ENCODE results near the gene ROBO2.

ROBO2 gene

DNA sequence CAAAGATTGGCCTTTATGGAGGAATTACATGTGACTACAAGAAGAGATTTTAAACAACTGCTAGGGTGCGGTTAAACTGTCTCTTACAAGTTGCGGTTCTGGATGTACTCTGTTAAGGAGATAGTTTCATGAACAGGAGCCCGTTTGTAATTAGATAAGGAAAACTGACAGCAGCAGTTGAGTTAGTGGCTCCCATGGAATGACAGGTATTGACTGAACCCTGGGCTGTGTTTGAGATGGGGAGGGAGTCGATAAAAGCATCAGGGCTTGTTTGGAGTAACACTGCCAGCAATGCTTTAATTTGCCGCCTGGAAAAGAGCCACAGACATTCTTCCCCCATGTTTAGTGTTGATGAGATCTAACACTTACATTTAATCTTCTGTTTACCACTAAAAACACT lies 139.9 kb downstream of the ROBO2 start:
- TF ChIP-seq GABPA (IDR thresholded peaks at IDR 0.05; ENCODE audit: low read depth) (no peak), POLR2AphosphoS5 (IDR thresholded peaks at IDR 0.05; ENCODE audit: low read depth) (no peak), SPI1 (IDR thresholded peaks at IDR 0.05; ENCODE audit: borderline replicate concordance, low read depth) (no peak), CTCF (IDR thresholded peaks at IDR 0.05; ENCODE audit: insufficient read depth, low read length) (no peak)
- TF ChIP-seq, protein P1, sequence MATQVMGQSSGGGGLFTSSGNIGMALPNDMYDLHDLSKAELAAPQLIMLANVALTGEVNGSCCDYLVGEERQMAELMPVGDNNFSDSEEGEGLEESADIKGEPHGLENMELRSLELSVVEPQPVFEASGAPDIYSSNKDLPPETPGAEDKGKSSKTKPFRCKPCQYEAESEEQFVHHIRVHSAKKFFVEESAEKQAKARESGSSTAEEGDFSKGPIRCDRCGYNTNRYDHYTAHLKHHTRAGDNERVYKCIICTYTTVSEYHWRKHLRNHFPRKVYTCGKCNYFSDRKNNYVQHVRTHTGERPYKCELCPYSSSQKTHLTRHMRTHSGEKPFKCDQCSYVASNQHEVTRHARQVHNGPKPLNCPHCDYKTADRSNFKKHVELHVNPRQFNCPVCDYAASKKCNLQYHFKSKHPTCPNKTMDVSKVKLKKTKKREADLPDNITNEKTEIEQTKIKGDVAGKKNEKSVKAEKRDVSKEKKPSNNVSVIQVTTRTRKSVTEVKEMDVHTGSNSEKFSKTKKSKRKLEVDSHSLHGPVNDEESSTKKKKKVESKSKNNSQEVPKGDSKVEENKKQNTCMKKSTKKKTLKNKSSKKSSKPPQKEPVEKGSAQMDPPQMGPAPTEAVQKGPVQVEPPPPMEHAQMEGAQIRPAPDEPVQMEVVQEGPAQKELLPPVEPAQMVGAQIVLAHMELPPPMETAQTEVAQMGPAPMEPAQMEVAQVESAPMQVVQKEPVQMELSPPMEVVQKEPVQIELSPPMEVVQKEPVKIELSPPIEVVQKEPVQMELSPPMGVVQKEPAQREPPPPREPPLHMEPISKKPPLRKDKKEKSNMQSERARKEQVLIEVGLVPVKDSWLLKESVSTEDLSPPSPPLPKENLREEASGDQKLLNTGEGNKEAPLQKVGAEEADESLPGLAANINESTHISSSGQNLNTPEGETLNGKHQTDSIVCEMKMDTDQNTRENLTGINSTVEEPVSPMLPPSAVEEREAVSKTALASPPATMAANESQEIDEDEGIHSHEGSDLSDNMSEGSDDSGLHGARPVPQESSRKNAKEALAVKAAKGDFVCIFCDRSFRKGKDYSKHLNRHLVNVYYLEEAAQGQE (IDR thresholded peaks at IDR 0.05; ENCODE audit: insufficient replicate concordance, low read depth) = no peak
- no peak overlapping the region for H3K27ac ChIP-seq (replicated peaks)
- no peak overlapping the region for H3K4me3 ChIP-seq (replicated peaks; ENCODE audit: insufficient read depth, low read length)
- H3K27me3 ChIP-seq (ENCODE audit: insufficient read depth, poor library complexity, severe bottlenecking) = no peaks in the 10 kb centered on the region
- no peak for DNase-seq (ENCODE audit: low read depth in 1 of 2, low spot score in 1 of 2)

- Histone ChIP-seq H3K4me3 (replicated peaks; ENCODE audit: insufficient read depth, low read length) (no peak overlapping the region), H3K27me3 (ENCODE audit: insufficient read depth, poor library complexity, severe bottlenecking) (no peaks in the 10 kb centered on the region), H3K27ac (replicated peaks) (no peak overlapping the region)
- TF ChIP-seq POLR2AphosphoS5 (IDR thresholded peaks at IDR 0.05; ENCODE audit: low read depth) (no peak), GABPA (IDR thresholded peaks at IDR 0.05; ENCODE audit: low read depth) (no peak), CTCF (IDR thresholded peaks at IDR 0.05; ENCODE audit: insufficient read depth, low read length) (no peak), SPI1 (IDR thresholded peaks at IDR 0.05; ENCODE audit: borderline replicate concordance, low read depth) (no peak)
- TF ChIP-seq, protein P1 (IDR thresholded peaks at IDR 0.05; ENCODE audit: insufficient replicate concordance, low read depth) = no peak
- no peak for DNase-seq (ENCODE audit: low read depth in 1 of 2, low spot score in 1 of 2)
Measured at GRCh38 chr3:77182341-77182740, 142.4 kb downstream of the ROBO2 start.

DNA sequence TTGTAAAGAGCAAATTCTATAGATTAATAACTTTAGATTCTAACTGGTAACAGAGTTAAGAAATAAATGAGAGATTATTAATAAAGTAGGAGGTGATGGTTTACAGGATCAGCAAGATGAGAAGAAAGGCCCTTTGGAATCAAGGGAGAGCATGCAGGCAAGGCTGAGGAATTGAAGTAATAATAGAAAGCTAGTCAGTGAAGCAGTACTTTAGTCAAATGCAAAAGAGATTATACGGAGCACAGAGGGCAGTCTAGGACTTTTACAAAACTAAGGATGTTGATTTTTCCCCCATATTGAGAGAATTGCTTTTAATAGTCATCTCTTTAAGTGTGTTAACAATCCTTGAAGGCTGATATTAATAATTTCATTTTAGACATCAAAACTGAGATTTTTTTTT lies 146.4 kb downstream of the ROBO2 start:
- no peak for DNase-seq (ENCODE audit: low read depth in 1 of 2, low spot score in 1 of 2)
- H3K4me3 ChIP-seq (replicated peaks; ENCODE audit: insufficient read depth, low read length) = no peak overlapping the region
- no peaks in the 10 kb centered on the region for H3K27me3 ChIP-seq (ENCODE audit: insufficient read depth, poor library complexity, severe bottlenecking)
- H3K27ac ChIP-seq (replicated peaks) = no peak overlapping the region
- TF ChIP-seq CTCF (IDR thresholded peaks at IDR 0.05; ENCODE audit: insufficient read depth, low read length) = no peak
- no peak for TF ChIP-seq POLR2AphosphoS5 (IDR thresholded peaks at IDR 0.05; ENCODE audit: low read depth)
- no peak for TF ChIP-seq GABPA (IDR thresholded peaks at IDR 0.05; ENCODE audit: low read depth)
- no peak for TF ChIP-seq SPI1 (IDR thresholded peaks at IDR 0.05; ENCODE audit: borderline replicate concordance, low read depth)
- TF ChIP-seq, protein P1 (IDR thresholded peaks at IDR 0.05; ENCODE audit: insufficient replicate concordance, low read depth) = no peak
